GM18868 (cell line): ENCODE results near the gene ELN.

Experiments
- ATAC-seq: cut with Tn5 transposase; IDR thresholded peaks from one replicate; pipeline ENCODE4 v1.9.1; 2021; ENCODE audit warnings: mild to moderate bottlenecking, moderate library complexity; ENCODE audit not compliant: unreplicated experiment

Gene ELN

GRCh38 chr7:74059681-74060588, 32.0 kb downstream of the ELN start:
- no peak for ATAC-seq

GRCh38 chr7:74061840-74062539, 34.0 kb downstream of the ELN start:
- no peak for ATAC-seq

GRCh38 chr7:74063223-74063641, 35.3 kb downstream of the ELN start:
- ATAC-seq: no peak

GRCh38 chr7:74063646-74064045, 35.7 kb downstream of the ELN start:
- ATAC-seq: no peak

- no peak for ATAC-seq
Measured at GRCh38 chr7:74064696-74065095, 36.7 kb downstream of the ELN start.

GRCh38 chr7:74066626-74067025, 38.7 kb downstream of the ELN start:
- no peak for ATAC-seq

- no peak for ATAC-seq
Measured at GRCh38 chr7:74068378-74069085, 40.6 kb downstream of the ELN start.

- ATAC-seq: no peak
Measured at GRCh38 chr7:74069086-74069541, 41.1 kb downstream of the ELN start.

GRCh38 chr7:74069790-74070618, 42.0 kb downstream of the ELN start:
- no peak for ATAC-seq

GRCh38 chr7:74070619-74070921, 42.6 kb downstream of the ELN start:
- no peak for ATAC-seq

GRCh38 chr7:74071121-74071520, 43.1 kb downstream of the ELN start:
- ATAC-seq: no peak

- no peak for ATAC-seq
Measured at GRCh38 chr7:74074770-74075169, 46.8 kb downstream of the ELN start.

GRCh38 chr7:74078461-74078860, 50.5 kb downstream of the ELN start:
- no peak for ATAC-seq

GRCh38 chr7:74082770-74083116, 54.8 kb downstream of the ELN start:
- ATAC-seq: no peak

- ATAC-seq: peak; percentile 72
Measured at GRCh38 chr7:74083117-74083876, 55.3 kb downstream of the ELN start, which contains the start of gene LIMK1. Gene LIMK1 (plus strand): TSS chr7:74083804. CDS start chr7:74083991, 187 bp downstream.

- ATAC-seq: peak; percentile 50
Measured at GRCh38 chr7:74083928-74084721, 56.2 kb downstream of the ELN start.

GRCh38 chr7:74084722-74085578, 57.0 kb downstream of the ELN start:
- no peak for ATAC-seq

GRCh38 chr7:74087791-74088453, 59.9 kb downstream of the ELN start:
- no peak for ATAC-seq
